Astrocyte of the cerebellum (primary cell): ENCODE measurements around the gene PADI3.

Source experiments
- DNase-seq: peaks from one replicate; pipeline ENCODE4 v3.0.0-alpha.2; 2011; ENCODE audit warnings: low read depth
- H3K4me3 ChIP-seq: 2 replicates; pipeline ENCODE4 v1.5.1; 2011; ENCODE audit warnings: mild to moderate bottlenecking, low read depth, low read length, moderate library complexity
- in situ Hi-C: cut with HindIII; loops from 2 replicates; pipeline ENCODE4 v1.10.0; 2017; ENCODE audit warnings: low sequenced_read_pairs
- TF ChIP-seq, protein P1 (sequence below): IDR thresholded peaks from 2 replicates; pipeline ENCODE4 v1.5.1; 2012; ENCODE audit warnings: low read length, low read depth, moderate library complexity, mild to moderate bottlenecking; ENCODE audit errors: missing control alignments

The PADI3 gene

GRCh38 chr1:17289721-17290120 lies 40.8 kb downstream of the PADI3 start:
- peak; percentile 26 for DNase-seq
- H3K4me3 ChIP-seq = no peak overlapping the region
- TF ChIP-seq, protein P1, sequence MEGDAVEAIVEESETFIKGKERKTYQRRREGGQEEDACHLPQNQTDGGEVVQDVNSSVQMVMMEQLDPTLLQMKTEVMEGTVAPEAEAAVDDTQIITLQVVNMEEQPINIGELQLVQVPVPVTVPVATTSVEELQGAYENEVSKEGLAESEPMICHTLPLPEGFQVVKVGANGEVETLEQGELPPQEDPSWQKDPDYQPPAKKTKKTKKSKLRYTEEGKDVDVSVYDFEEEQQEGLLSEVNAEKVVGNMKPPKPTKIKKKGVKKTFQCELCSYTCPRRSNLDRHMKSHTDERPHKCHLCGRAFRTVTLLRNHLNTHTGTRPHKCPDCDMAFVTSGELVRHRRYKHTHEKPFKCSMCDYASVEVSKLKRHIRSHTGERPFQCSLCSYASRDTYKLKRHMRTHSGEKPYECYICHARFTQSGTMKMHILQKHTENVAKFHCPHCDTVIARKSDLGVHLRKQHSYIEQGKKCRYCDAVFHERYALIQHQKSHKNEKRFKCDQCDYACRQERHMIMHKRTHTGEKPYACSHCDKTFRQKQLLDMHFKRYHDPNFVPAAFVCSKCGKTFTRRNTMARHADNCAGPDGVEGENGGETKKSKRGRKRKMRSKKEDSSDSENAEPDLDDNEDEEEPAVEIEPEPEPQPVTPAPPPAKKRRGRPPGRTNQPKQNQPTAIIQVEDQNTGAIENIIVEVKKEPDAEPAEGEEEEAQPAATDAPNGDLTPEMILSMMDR = no peak
- in situ Hi-C loops = loop anchor here (5.0 kb wide), 1 partner anchor 63 kb away; no protein-coding TSS in a partner anchor

DNA sequence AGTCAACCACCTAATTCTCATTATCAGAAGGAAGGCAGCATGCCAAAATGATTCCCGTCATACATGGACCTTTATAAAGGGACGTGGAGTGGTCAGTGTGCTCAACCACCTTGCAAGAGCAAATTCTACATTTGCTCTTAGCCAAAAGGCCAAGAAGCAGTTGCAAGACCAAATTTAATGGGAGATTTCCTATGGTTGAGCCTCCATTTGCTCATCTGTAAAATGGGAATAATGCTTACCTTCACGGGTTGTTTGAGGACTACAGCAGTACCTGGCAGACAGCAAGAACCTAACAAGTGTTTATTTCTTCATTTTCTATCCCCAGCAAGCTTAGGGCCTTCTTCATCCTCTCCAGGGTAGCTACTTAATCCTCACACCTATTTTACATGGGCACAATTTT lies 41.7 kb downstream of the PADI3 start:
- in situ Hi-C loops = no loop called here
- TF ChIP-seq, protein P1 = no peak
- DNase-seq = no peak
- no peak overlapping the region for H3K4me3 ChIP-seq

DNA sequence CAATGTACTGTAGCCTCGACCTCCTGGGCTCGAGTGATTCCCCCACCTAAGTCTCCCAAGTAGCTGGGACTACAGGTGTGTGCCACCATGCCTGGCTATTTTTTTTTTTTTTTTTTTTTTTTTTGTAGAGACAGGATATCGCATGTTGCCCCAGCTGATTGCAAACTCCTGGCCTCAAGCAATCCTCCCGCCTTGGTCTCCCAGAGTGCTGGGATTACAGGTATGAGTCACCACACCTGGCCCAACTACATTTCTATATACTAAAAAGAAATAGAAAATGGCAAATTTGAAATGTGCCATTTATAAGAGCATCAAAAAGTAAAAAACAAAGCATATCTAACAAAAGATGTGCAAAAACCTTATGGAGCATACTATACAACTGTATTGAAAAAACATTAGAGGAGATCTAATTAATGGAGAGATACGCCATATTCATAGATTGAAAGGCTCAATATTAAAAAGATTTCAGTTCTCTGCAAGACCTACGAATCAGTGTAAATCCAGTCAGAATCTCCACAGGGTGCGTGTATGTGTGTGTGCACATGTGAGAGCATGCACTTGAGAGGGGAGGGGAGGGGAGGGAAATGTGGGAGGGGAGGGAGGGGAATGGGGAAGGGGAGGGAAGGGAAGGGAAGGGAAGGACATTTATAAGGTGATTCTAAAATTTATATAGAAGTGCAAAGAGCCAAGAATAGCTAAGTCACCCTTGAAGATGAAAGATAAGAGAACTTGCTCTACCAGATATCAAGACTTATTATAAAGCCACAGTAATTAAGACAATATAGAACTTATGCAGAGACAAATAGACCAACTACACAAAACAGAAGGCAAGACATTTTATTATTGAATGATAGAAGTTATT lies 43.6 kb downstream of the PADI3 start:
- TF ChIP-seq, protein P1 = no peak
- DNase-seq = no peak
- no peak overlapping the region for H3K4me3 ChIP-seq
- in situ Hi-C loops = no loop called here

- DNase-seq = no peak
- in situ Hi-C loops = no loop called here
Observed at GRCh38 chr1:17293681-17294425, 45.0 kb downstream of the PADI3 start.

DNA sequence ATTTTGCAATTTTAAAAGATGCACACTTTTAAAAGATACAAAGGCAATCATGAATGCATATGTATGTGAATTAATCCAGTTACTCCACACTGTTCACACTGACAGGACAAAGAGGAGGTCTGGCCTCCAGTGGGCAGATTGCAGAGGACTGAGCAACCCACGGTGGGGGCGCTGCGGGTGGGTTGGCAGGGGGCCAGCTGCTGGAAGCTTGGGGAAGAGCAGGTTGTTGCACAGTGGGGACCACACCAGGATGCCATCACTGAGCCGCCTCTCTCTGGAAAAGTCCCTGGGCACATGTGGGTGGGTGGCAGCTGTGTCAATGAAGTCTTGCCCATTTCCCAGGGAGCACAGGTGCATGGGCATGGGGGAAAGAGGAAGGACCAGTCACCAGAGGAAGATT lies 46.4 kb downstream of the PADI3 start:
- TF ChIP-seq, protein P1 = no peak
- in situ Hi-C loops = no loop called here
- no peak overlapping the region for H3K4me3 ChIP-seq
- no peak for DNase-seq

More at GRCh38 chr1:17293681-17294425, 45.0 kb downstream of the PADI3 start:
- no peak overlapping the region for H3K4me3 ChIP-seq
- TF ChIP-seq, protein P1 = no peak

GRCh38 chr1:17296086-17296485 lies 47.2 kb downstream of the PADI3 start:
- in situ Hi-C loops = no loop called here
- no peak for DNase-seq
- no peak overlapping the region for H3K4me3 ChIP-seq
- TF ChIP-seq, protein P1 = no peak
